Measurements from ENCODE around the gene GULP1. TPM values are rescaled to one million over a fixed set of nuclear protein-coding genes. Genes with fewer than 3 reads are reported as not detected.

Gene GULP1
- total and polyA plus RNA-seq, 7 donors = 3.5 to 56.1 (median 50.9) TPM

- H3K4me3 ChIP-seq = no peak overlapping the region
- H3K9me3 ChIP-seq = no peaks in the 10 kb centered on the region
- no peak overlapping the region for H3K27ac ChIP-seq
- H3K4me1 ChIP-seq = peaks cover 0 to 23% (median 9%) of the 10 kb centered on the region in 4 donors
- DNase-seq = no peak
- TF ChIP-seq POLR2AphosphoS5 (IDR thresholded peaks at IDR 0.05) (no peak), CTCF (IDR thresholded peaks at IDR 0.05) (no peak), EP300 (IDR thresholded peaks at IDR 0.05) (no peak), POLR2A (IDR thresholded peaks at IDR 0.05) (no peak)
- no peaks in the 10 kb centered on the region for H3K27me3 ChIP-seq
- intact Hi-C loops (cut with DNase I) = no loop called here
- H3K36me3 ChIP-seq = no peaks in the 10 kb centered on the region
These were observed 53.8 kb downstream of the GULP1 start for GRCh38 chr2:188345426-188345825.

GRCh38 chr2:188345831-188346458 lies 54.3 kb downstream of the GULP1 start:
- no peaks in the 10 kb centered on the region for H3K9me3 ChIP-seq
- no peaks in the 10 kb centered on the region for H3K27me3 ChIP-seq
- H3K36me3 ChIP-seq = no peaks in the 10 kb centered on the region
- TF ChIP-seq POLR2A (IDR thresholded peaks at IDR 0.05) (no peak), POLR2AphosphoS5 (IDR thresholded peaks at IDR 0.05) (no peak), EP300 (IDR thresholded peaks at IDR 0.05) (no peak), CTCF (IDR thresholded peaks at IDR 0.05) (no peak)
- peaks cover 0 to 23% (median 9%) of the 10 kb centered on the region in 4 donors for H3K4me1 ChIP-seq
- DNase-seq = no peak
- no peak overlapping the region for H3K4me3 ChIP-seq
- WGBS, 2 donors = 61 to 76% methylated on average over 3 of the region's 3 CpGs
- intact Hi-C loops (cut with DNase I) = no loop called here
- no peak overlapping the region for H3K27ac ChIP-seq

GRCh38 chr2:188349019-188349418 lies 57.3 kb downstream of the GULP1 start:
- no peaks in the 10 kb centered on the region for H3K36me3 ChIP-seq
- TF ChIP-seq POLR2AphosphoS5 (IDR thresholded peaks at IDR 0.05) = no peak
- TF ChIP-seq EP300 (IDR thresholded peaks at IDR 0.05) = no peak
- no peak for TF ChIP-seq CTCF (IDR thresholded peaks at IDR 0.05)
- no peak for TF ChIP-seq POLR2A (IDR thresholded peaks at IDR 0.05)
- WGBS, 2 donors = 75 to 93% methylated on average over 1 of the region's 1 CpG
- H3K4me1 ChIP-seq = peaks cover 0 to 33% (median 9%) of the 10 kb centered on the region in 4 donors
- no peaks in the 10 kb centered on the region for H3K9me3 ChIP-seq
- no peak overlapping the region for H3K4me3 ChIP-seq
- H3K27ac ChIP-seq = no peak overlapping the region
- DNase-seq = no peak
- intact Hi-C loops (cut with DNase I) = no loop called here
- H3K27me3 ChIP-seq = no peaks in the 10 kb centered on the region

GRCh38 chr2:188353282-188353681 lies 61.6 kb downstream of the GULP1 start:
- Histone ChIP-seq H3K4me1 (peaks cover 0 to 15% (median 6%) of the 10 kb centered on the region in 4 donors), H3K27me3 (no peaks in the 10 kb centered on the region), H3K36me3 (no peaks in the 10 kb centered on the region), H3K9me3 (no peaks in the 10 kb centered on the region), H3K27ac (no peak overlapping the region), H3K4me3 (no peak overlapping the region)
- DNase-seq = no peak
- intact Hi-C loops (cut with DNase I) = no loop called here
- WGBS, 2 donors = 88 to 93% methylated on average over 5 of the region's 5 CpGs
- TF ChIP-seq POLR2AphosphoS5 (IDR thresholded peaks at IDR 0.05) (no peak), CTCF (IDR thresholded peaks at IDR 0.05) (no peak), EP300 (IDR thresholded peaks at IDR 0.05) (no peak), POLR2A (IDR thresholded peaks at IDR 0.05) (no peak)
